Frontal cortex (tissue), 4 donors: ENCODE measurements around the gene AADAC. TPM values are rescaled to one million over a fixed set of nuclear protein-coding genes. Genes with fewer than 3 reads are reported as not detected.
A peak's percentile ranks its signal among the peaks of the same experiment; 100 is the strongest.
"Not testable (repeated sequence)": the region's sequence is repeated elsewhere in the genome, so short reads cannot be mapped to it uniquely, and the experiment has no call there.

Experiments used
- DNase-seq, 2 donors: peaks; one replicate each; pipeline ENCODE4 v3.0.0; 2012; ENCODE audit warnings: low spot score in 2 of 2
- FAIRE-seq: peaks from 2 replicates; lab custom pipeline; 2012; peaks lifted over from hg19 to GRCh38; lab: Jason Lieb, UNC
- total RNA-seq: library from RNA; depleted of rRNA; stranded (reverse); fragments of >200 nt; gene quantifications from one replicate; pipeline ENCODE4 v1.2.3, GENCODE V29; 2014
- donor health status: control.
- donor health status: control.
- donor health status: control.

AADAC gene, protein sequence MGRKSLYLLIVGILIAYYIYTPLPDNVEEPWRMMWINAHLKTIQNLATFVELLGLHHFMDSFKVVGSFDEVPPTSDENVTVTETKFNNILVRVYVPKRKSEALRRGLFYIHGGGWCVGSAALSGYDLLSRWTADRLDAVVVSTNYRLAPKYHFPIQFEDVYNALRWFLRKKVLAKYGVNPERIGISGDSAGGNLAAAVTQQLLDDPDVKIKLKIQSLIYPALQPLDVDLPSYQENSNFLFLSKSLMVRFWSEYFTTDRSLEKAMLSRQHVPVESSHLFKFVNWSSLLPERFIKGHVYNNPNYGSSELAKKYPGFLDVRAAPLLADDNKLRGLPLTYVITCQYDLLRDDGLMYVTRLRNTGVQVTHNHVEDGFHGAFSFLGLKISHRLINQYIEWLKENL
- total RNA-seq = not detected

GRCh38 chr3:151813799-151814198 lies at the start of gene AADAC:
TSS of gene AADAC (plus strand) at chr3:151814116. CDS start at chr3:151814163, 47 bp downstream.
- DNase-seq (no peak), FAIRE-seq (no peak)

DNA sequence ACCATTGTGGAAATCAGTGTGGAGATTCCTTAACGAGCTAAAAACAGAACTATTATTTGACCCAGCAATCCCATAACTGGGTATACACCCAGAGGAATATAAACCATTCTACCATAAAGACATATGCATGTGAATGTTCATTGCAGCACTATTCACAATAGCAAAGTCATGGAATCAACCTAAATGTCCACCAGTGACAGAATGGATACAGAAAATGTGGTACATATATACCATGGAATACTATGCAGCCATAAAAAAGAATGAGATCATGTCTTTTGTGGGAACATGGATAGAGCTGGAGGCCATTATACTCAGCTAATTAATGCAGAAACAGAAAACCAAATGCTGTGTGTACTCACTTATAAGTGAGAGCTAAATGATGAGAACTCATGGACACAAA lies 49.2 kb upstream of the AADAC start:
- DNase-seq, FAIRE-seq: not testable (repeated sequence)

DNA sequence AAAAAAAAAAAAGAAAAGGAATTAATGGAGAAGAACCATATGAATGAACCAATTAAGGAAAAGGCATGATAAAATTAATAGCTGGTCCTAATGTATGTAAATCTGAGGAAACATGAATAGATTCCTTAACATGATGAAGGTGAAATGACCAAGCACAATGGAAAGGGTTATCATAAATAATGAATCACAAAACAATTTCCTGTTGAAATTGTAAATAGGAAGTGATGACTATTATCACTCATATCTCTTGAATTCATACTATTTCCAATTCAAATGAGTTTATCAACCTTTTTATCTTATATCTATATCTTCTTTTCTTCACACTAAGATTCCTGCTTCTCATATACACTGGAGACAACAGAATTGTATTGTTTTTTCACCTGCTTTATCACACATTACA lies 48.2 kb upstream of the AADAC start:
- FAIRE-seq (no peak), DNase-seq (no peak)

DNA sequence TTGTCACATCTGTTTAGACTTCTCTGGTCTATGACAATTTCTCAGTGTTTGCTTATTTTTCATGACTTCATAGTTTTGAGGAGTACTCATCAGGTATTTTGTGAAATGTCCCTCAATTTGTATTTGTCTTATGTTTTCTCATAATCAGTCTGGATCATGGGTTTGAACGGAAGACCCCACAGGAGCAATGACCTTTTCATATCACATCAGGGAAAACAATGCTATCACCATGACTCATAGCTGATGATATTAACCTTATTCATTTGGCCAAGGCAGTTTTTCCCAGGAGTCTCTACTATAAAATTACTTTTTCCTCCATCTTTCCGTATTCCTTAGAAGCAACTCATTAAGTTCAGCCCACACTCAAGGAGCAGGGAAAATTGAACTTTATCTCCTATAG lies 47.5 kb upstream of the AADAC start:
- no peak for FAIRE-seq

GRCh38 chr3:151768393-151768930 lies 45.5 kb upstream of the AADAC start:
- DNase-seq (no peak), FAIRE-seq (no peak)

More for the DNA sequence above, 47.5 kb upstream of the AADAC start:
- DNase-seq = no peak

DNA sequence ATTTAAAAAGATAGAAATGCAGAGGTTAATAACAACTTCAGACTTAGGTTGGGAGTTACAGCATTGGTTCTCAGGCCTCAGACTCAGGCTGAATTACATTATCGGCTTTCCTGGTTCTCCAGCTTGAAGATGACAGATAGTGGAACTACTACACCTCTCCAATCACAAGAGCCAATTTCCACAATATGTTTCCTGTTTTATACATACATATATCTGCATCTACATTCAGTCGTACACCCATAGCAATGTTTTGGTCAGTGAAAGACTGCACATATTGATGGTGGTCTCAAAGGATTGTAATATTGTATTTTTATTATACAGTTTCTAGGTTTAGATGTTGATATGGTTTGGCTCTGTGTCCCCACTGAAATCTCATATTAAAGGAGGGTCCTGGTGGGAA lies 44.7 kb upstream of the AADAC start:
- FAIRE-seq = no peak
- DNase-seq = no peak

DNA sequence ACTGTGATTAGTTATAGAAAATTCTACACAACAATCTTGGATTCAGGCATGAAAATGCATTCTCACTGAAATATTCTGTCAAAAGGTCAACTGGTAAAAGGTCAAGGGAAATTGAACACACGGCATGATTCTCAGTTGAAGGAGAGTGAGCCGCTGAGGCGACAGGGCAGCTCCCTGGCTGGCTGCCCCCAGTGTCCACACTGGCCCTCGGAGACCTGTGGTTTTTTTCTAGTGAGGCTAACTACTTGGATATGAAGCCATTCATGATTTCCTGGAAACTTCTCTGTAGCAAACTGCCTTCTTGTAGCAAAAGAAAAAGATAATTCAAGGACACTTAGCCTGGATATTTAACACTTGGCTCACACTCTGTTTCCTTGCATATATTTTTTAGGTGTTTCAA lies 43.0 kb upstream of the AADAC start:
- peak in 1 of 2 donors; percentile 8 for DNase-seq
- FAIRE-seq = no peak

DNA sequence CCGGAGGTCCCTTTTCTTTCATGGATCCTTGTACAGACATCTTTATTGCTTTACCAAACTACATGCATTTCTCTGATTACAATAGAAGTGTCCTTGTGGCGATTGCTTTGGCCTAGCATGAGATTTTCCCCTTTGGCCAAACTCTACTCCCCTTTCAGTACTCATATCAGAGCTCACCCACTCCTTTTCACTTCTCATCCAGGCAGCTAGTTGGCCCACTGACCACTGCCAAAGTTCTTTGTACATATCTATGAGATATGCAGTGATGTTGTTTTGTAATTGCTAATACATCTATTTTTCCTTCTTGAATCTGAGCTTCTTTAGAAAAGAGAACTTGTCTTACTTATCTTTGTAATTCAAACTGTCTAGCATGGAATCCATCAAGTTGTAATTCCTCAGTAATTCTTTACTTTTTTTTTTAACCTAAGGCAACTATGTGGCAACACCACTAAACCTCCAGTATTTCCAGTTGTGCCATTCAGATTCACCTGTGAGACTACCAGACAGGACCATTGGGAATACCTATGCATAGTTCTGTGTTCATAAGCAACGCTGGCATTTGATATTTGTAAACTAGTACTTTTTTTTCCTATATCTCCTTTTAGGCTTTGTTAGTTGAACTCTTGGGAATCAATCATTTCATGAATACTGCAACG lies 41.0 kb upstream of the AADAC start:
- no peak for FAIRE-seq

DNA sequence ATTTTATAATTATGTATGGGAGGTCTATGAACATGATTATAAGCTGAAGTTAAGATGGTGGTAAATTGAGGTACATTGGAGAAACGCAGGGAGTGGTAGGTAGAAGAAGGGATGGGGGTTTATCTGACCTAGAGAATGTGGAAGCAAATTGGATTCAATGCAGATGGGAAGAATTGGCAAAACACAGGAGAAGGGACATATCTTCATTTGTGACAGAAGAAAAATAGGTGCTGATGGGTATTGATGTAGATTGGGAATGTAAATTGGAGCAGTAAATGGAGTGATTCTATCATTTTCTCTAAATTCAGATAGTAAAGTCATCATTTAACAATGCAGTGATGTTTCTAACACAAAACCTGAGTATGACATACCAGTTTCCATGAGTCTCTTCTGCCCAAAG lies 39.7 kb upstream of the AADAC start:
- FAIRE-seq (no peak), DNase-seq (no peak)

More for the DNA sequence above, 41.0 kb upstream of the AADAC start:
- DNase-seq = no peak

DNA sequence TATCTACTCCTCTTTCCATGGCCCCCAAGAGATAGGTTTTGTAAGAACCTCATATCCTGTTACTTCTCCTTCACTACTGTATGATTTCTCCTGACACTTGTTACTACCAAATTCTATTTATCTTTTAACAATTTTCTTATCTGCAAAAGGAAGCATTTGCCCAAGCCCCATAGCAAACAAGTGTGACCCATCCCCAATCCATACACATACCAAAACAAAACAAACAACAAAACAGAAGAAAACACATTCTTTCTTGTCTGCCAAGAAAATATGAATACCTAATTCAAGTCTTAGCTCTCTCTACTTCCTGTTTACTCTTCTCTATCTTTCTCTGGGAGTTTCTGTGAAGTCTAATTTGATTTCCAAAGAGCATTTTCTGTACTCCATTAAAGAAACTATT lies 39.0 kb upstream of the AADAC start:
- DNase-seq = no peak
- no peak for FAIRE-seq

DNA sequence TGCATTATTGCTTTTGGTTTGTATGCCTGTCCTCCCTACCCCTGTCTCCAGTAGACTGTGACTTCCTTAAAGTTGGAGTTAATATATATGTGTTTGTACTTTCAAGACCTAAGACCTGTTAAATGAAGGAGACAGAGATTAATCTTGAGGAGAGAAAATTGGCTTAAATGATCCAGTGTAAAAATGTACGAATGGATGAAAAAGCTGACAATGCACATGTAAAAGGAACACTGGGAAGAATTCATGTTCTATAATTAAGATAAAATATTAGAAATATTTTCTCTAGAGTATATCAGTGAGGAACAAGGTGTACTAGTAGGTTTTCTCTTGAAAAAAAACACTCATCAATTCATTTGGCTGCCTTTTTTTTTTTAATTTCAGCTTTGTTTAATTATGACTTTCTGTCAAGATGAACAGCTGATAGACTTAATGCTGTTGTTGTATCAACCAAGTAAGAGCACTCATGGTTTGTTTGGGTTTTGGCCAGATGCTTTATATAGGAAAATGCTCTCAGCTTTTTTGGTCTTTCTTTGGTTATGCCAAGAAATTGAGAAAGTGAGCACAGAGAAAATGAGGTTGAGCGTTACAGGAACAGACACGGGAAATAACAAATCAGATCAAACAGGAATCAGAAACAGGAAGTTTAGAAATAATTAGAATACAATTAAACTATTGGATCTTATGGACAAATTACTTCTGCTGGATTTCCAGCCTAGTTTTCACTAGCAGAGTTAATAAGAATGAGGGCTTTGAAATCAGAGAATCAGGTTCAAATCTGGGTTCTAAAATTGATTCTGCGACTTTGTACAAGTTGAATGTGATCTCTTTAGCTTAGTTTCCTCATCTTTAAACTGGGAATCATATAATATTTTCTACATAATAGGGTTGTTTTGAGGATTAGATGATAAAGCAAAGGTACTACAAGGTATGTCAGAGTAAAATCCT lies 38.3 kb upstream of the AADAC start:
- no peak for DNase-seq
- FAIRE-seq = no peak

GRCh38 chr3:151776259-151776740 lies 37.6 kb upstream of the AADAC start:
- no peak for DNase-seq
- FAIRE-seq = no peak

GRCh38 chr3:151777880-151778279 lies 36.0 kb upstream of the AADAC start:
- FAIRE-seq = no peak
- DNase-seq = no peak

DNA sequence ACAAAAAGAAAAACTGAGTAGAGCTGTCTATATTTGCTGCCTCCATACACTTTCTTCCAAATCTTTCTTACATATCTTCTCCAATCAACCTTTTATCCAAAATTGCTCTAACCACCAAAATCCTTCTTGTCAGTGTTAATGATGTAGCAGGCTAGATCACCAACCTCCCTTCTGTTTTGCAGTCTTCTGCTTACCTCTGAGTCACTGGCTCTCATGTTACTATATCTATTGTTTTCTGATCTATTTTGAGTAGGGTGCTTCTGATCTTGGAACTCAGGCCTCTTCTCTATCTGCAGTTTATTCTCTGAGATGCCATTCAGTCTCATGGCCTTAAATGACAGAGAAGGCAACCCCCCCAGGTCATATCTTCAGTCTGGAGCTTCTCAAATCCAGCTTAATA lies 26.3 kb upstream of the AADAC start:
- no peak for DNase-seq
- FAIRE-seq = no peak

GRCh38 chr3:151788401-151788800 lies 25.5 kb upstream of the AADAC start:
- DNase-seq (no peak), FAIRE-seq (no peak)

GRCh38 chr3:151789853-151790463 lies 24.0 kb upstream of the AADAC start:
- FAIRE-seq (no peak), DNase-seq (no peak)

GRCh38 chr3:151790763-151791162 lies 23.2 kb upstream of the AADAC start:
- DNase-seq, FAIRE-seq: not testable (repeated sequence)

GRCh38 chr3:151792411-151792810 lies 21.5 kb upstream of the AADAC start:
- DNase-seq = no peak
- no peak for FAIRE-seq

DNA sequence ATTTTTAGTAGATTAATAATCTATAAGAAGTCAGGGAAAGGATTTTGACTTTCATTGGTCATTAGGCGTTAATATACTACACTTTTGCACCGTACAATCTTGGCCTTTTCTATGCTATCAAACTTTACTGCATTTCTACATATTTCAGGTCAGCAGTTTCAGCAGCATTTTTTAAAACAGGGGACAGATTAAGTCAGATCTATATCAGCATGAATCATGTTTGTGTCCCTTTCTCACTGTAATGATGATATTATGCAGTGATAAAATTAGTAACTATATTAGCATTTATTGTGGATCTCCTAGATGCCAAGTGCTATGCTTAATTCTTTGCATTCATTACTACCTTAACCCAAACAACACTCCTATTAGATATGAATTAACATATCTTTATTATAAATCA lies 20.3 kb upstream of the AADAC start:
- no peak for FAIRE-seq

More for the DNA sequence above, 20.3 kb upstream of the AADAC start:
- no peak for DNase-seq
